Smooth muscle cell (in vitro differentiated cells): Measurements from ENCODE around the gene SPACA4. TPM values are rescaled to one million over a fixed set of nuclear protein-coding genes. Genes with fewer than 3 reads are reported as not detected.

Experiments
- DNase-seq: peaks from one replicate; lab custom pipeline; 2025; ENCODE audit not compliant: unreplicated experiment; lab: John Stamatoyannopoulos, UW
- H2AFZ ChIP-seq: fragments of 200-600 bp; sonication (generic); 2 replicates; pipeline ENCODE4 v1.6.0; 2016; ENCODE audit warnings: antibody characterized with exemption, low read depth, mild to moderate bottlenecking
- H3F3A ChIP-seq: fragments of 200-600 bp; sonication (generic); 2 replicates; pipeline ENCODE4 v1.6.0; 2017; ENCODE audit warnings: antibody characterized with exemption, low read depth
- H3K27ac ChIP-seq: fragments of 200-600 bp; sonication (generic); 2 replicates; pipeline ENCODE4 v1.5.1; 2016; ENCODE audit warnings: low read depth, mild to moderate bottlenecking
- H3K27me3 ChIP-seq: fragments of 200-600 bp; sonication (generic); 2 replicates; pipeline ENCODE4 v1.6.1; 2016; ENCODE audit warnings: low read depth, mild to moderate bottlenecking
- H3K36me3 ChIP-seq: fragments of 200-600 bp; sonication (generic); 2 replicates; pipeline ENCODE4 v1.5.1; 2016; ENCODE audit warnings: low read depth
- H3K4me1 ChIP-seq: fragments of 200-600 bp; sonication (generic); 2 replicates; pipeline ENCODE4 v1.5.1; 2016; ENCODE audit warnings: low read depth
- H3K4me2 ChIP-seq: fragments of 200-600 bp; sonication (generic); 2 replicates; pipeline ENCODE4 v1.6.0; 2016; ENCODE audit warnings: mild to moderate bottlenecking
- H3K4me3 ChIP-seq: fragments of 200-600 bp; sonication (generic); 2 replicates; pipeline ENCODE4 v1.5.1; 2016; ENCODE audit warnings: mild to moderate bottlenecking
- H3K79me2 ChIP-seq: fragments of 200-600 bp; sonication (generic); 2 replicates; pipeline ENCODE4 v1.6.0; 2016; ENCODE audit warnings: low read depth, mild to moderate bottlenecking
- H3K9ac ChIP-seq: fragments of 200-600 bp; sonication (generic); 2 replicates; pipeline ENCODE4 v1.6.0; 2016; ENCODE audit warnings: low read depth
- H3K9me3 ChIP-seq: fragments of 200-600 bp; sonication (generic); replicated peaks from 2 replicates; pipeline ENCODE4 v1.5.1; 2016; ENCODE audit warnings: low read depth
- H4K20me1 ChIP-seq: fragments of 200-600 bp; sonication (generic); 2 replicates; pipeline ENCODE4 v1.6.0; 2016; ENCODE audit warnings: low read depth
- WGBS: methylation state at CpG from one replicate; pipeline ENCODE4 v1.1.7; 2016; ENCODE audit warnings: low lambda C conversion rate; 5-methylcytosine and 5-hydroxymethylcytosine counted together
- polyA plus RNA-seq: library from polyadenylated mRNA; unstranded; fragments of >200 nt; fragmentation: Nextera tagmentation; extraction: Ambion mirVana; gene quantifications from 2 replicates; pipeline ENCODE4 v1.2.1, GENCODE V29; 2016
- total RNA-seq: library from RNA; depleted of rRNA; stranded (reverse); fragments of >200 nt; gene quantifications from 2 replicates; pipeline ENCODE4 v1.2.3, GENCODE V29; 2014
- TF ChIP-seq, protein P1 (sequence below): fragments of 200-600 bp; sonication (generic); IDR thresholded peaks from 2 replicates; pipeline ENCODE4 v1.5.1; 2017; ENCODE audit warnings: borderline replicate concordance, mild to moderate bottlenecking, antibody characterized with exemption; ENCODE audit not compliant: insufficient read depth, poor library complexity, severe bottlenecking

SPACA4 gene
- total and polyA plus RNA-seq, 2 experiments from 2014 or later = 0.43 TPM; not detected in 1

DNA sequence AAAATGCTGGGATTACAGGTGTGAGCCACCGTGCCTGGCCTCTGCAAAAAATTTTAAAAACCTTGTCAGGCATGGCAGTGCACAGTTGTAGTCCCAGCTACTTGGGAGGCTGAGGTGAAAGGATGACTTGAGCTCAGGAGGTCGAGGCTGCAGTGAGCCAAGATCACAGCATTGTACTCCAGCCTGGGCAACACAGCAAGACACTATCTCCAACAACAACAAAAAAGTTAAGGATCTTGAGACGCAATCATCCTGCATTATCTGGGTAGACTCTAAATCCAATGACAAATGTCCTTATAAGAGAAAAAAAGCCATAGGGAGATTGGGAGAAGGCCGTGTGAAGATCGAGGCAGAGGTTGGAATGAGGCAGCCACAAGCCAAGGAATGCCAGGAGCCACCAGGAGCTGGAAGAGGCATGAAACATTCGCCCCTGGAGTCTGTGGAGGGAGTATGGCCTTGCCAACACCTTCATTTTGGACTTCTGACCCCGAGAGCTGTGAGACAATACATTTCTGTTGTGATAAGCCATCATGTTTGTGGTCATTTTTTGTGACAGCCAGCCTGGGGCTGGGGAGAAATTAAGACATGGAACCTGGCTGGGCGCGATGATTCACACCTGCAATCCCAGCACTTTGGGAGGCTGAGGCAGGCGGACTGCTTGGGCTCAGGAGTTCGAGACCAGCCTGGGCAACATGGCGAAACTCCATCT, 44.6 kb downstream of the SPACA4 start:
- TF ChIP-seq, protein P1, sequence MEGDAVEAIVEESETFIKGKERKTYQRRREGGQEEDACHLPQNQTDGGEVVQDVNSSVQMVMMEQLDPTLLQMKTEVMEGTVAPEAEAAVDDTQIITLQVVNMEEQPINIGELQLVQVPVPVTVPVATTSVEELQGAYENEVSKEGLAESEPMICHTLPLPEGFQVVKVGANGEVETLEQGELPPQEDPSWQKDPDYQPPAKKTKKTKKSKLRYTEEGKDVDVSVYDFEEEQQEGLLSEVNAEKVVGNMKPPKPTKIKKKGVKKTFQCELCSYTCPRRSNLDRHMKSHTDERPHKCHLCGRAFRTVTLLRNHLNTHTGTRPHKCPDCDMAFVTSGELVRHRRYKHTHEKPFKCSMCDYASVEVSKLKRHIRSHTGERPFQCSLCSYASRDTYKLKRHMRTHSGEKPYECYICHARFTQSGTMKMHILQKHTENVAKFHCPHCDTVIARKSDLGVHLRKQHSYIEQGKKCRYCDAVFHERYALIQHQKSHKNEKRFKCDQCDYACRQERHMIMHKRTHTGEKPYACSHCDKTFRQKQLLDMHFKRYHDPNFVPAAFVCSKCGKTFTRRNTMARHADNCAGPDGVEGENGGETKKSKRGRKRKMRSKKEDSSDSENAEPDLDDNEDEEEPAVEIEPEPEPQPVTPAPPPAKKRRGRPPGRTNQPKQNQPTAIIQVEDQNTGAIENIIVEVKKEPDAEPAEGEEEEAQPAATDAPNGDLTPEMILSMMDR = no peak
- Histone ChIP-seq H3K79me2 (no peaks in the 10 kb centered on the region), H3K4me2 (no peak overlapping the region), H3K4me3 (no peak overlapping the region), H3K36me3 (no peaks in the 10 kb centered on the region), H3K4me1 (no peaks in the 10 kb centered on the region), H3K27ac (no peak overlapping the region), H3K9me3 (no peaks in the 10 kb centered on the region), H3F3A (no peaks in the 10 kb centered on the region), H3K9ac (no peak overlapping the region), H2AFZ (no peak overlapping the region), H4K20me1 (no peaks in the 10 kb centered on the region), H3K27me3 (no peaks in the 10 kb centered on the region)
- no peak for DNase-seq
- 95% methylated on average over 12 of the region's 12 CpGs for WGBS

DNA sequence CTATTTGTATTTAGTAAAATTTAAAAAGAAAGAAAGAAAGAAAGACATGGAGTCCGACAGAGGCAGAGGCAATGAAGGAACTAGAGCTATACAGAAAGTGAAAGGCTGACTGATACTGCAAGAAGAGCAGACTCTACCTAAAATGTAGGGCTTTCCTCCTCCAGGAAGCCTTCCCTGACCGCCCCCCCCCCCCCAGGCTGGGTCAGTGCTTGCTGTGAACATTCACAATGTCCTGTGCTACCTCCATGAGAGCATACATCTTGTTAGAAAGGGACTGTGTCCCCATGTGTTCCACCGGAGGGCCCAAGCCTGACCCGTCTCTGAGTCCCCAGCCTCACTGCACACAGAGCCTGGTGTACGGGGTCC, 45.1 kb downstream of the SPACA4 start:
- H4K20me1 ChIP-seq = no peaks in the 10 kb centered on the region
- H3F3A ChIP-seq = no peaks in the 10 kb centered on the region
- DNase-seq = no peak
- no peak overlapping the region for H3K9ac ChIP-seq
- TF ChIP-seq, protein P1 = no peak
- 90% methylated on average over 5 of the region's 5 CpGs for WGBS
- H3K27me3 ChIP-seq = no peaks in the 10 kb centered on the region
- no peak overlapping the region for H3K4me2 ChIP-seq
- H3K27ac ChIP-seq = no peak overlapping the region
- H3K36me3 ChIP-seq = no peaks in the 10 kb centered on the region
- no peak overlapping the region for H2AFZ ChIP-seq
- no peaks in the 10 kb centered on the region for H3K9me3 ChIP-seq
- H3K4me3 ChIP-seq = no peak overlapping the region
- H3K4me1 ChIP-seq = no peaks in the 10 kb centered on the region
- no peaks in the 10 kb centered on the region for H3K79me2 ChIP-seq

DNA sequence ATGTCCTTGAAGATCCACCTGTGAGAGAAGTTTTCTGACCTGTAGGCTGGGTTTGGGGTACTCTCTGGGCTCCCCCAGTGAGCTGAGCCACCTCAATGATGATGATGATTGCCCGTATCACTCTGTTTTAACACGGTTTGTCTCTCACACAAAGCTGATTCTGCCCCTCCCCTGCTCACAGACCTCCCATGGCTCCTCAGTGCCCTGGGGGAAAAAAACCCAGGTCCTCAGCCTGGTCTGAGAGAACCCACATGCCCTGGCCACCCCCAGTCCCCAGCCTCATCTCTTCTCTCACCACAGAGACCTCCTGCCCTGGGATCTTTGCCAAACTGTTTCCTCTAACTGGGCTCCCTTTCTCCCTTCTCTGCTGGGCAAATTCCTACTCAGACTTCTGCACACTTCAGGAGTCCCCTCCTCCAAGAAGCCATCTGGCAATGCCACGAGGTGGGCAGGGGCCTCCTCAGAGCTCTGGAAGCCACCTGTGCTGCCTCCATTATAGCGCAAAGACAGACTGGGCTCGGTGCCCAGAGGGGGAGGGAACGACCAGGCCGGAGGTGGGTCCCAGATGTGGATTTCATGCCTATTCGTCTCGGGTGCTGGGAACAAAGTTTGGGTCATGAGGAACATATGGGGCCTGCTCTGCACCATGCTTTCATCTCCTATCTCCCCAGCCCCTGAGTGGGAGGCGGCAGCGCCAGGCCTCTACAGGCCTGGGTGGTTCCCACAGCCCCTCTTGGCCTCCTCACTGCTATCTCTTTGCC, 47.9 kb downstream of the SPACA4 start:
- H3F3A ChIP-seq = no peaks in the 10 kb centered on the region
- H3K36me3 ChIP-seq = no peaks in the 10 kb centered on the region
- no peak overlapping the region for H3K4me2 ChIP-seq
- H4K20me1 ChIP-seq = no peaks in the 10 kb centered on the region
- H3K27me3 ChIP-seq = no peaks in the 10 kb centered on the region
- no peak overlapping the region for H3K4me3 ChIP-seq
- no peaks in the 10 kb centered on the region for H3K4me1 ChIP-seq
- WGBS = 62% methylated on average over 11 of the region's 11 CpGs
- no peak for DNase-seq
- no peaks in the 10 kb centered on the region for H3K79me2 ChIP-seq
- no peak overlapping the region for H3K9ac ChIP-seq
- no peaks in the 10 kb centered on the region for H3K9me3 ChIP-seq
- H3K27ac ChIP-seq = no peak overlapping the region
- no peak overlapping the region for H2AFZ ChIP-seq
- TF ChIP-seq, protein P1 = no peak
